ENCODE data around the gene EXOC6B.

EXOC6B gene

GRCh38 chr2:72153924-72154323 lies 671.9 kb downstream of the EXOC6B start:
- no peak for TF ChIP-seq EP300 (IDR thresholded peaks at IDR 0.05; ENCODE audit: borderline replicate concordance)
- no peak for TF ChIP-seq ZBTB7A (IDR thresholded peaks at IDR 0.05; ENCODE audit: low read depth)
- TF ChIP-seq TEAD4 (IDR thresholded peaks at IDR 0.05): no peak
- no peak for TF ChIP-seq NFIC (IDR thresholded peaks at IDR 0.05)
- TF ChIP-seq EGR1 (IDR thresholded peaks at IDR 0.05): no peak
- TF ChIP-seq CREB1 (IDR thresholded peaks at IDR 0.05; ENCODE audit: low read depth): no peak
- no peak for TF ChIP-seq MAX (IDR thresholded peaks at IDR 0.05)
- TF ChIP-seq USF1 (IDR thresholded peaks at IDR 0.05): no peak
- no peak for TF ChIP-seq TCF12 (IDR thresholded peaks at IDR 0.05; ENCODE audit: low read depth)
- no peak for TF ChIP-seq FOXM1 (IDR thresholded peaks at IDR 0.05; ENCODE audit: borderline replicate concordance, low read depth)
- TF ChIP-seq YY1 (IDR thresholded peaks at IDR 0.05; ENCODE audit: low read depth): no peak
- TF ChIP-seq RAD21 (IDR thresholded peaks at IDR 0.05; ENCODE audit: low read depth): no peak
- TF ChIP-seq REST (IDR thresholded peaks at IDR 0.05; ENCODE audit: low read depth): no peak
- no peak for TF ChIP-seq CEBPB (IDR thresholded peaks at IDR 0.05)
- no peak for TF ChIP-seq TAF1 (IDR thresholded peaks at IDR 0.05; ENCODE audit: low read depth)

- no peak for TF ChIP-seq REST (IDR thresholded peaks at IDR 0.05; ENCODE audit: low read depth)
- no peak for TF ChIP-seq EGR1 (IDR thresholded peaks at IDR 0.05)
- no peak for TF ChIP-seq YY1 (IDR thresholded peaks at IDR 0.05; ENCODE audit: low read depth)
- no peak for TF ChIP-seq NFIC (IDR thresholded peaks at IDR 0.05)
- TF ChIP-seq TAF1 (IDR thresholded peaks at IDR 0.05; ENCODE audit: low read depth): no peak
- TF ChIP-seq CREB1 (IDR thresholded peaks at IDR 0.05; ENCODE audit: low read depth): no peak
- no peak for TF ChIP-seq ZBTB7A (IDR thresholded peaks at IDR 0.05; ENCODE audit: low read depth)
- no peak for TF ChIP-seq TCF12 (IDR thresholded peaks at IDR 0.05; ENCODE audit: low read depth)
- TF ChIP-seq USF1 (IDR thresholded peaks at IDR 0.05): no peak
- no peak for TF ChIP-seq RAD21 (IDR thresholded peaks at IDR 0.05; ENCODE audit: low read depth)
- no peak for TF ChIP-seq MAX (IDR thresholded peaks at IDR 0.05)
- TF ChIP-seq FOXM1 (IDR thresholded peaks at IDR 0.05; ENCODE audit: borderline replicate concordance, low read depth): no peak
- no peak for TF ChIP-seq EP300 (IDR thresholded peaks at IDR 0.05; ENCODE audit: borderline replicate concordance)
Observed at GRCh38 chr2:72153026-72153791, 672.6 kb downstream of the EXOC6B start.

GRCh38 chr2:72150861-72151356 lies 674.9 kb downstream of the EXOC6B start:
- no peak for TF ChIP-seq NFIC (IDR thresholded peaks at IDR 0.05)
- no peak for TF ChIP-seq USF1 (IDR thresholded peaks at IDR 0.05)
- no peak for TF ChIP-seq REST (IDR thresholded peaks at IDR 0.05; ENCODE audit: low read depth)
- no peak for TF ChIP-seq RAD21 (IDR thresholded peaks at IDR 0.05; ENCODE audit: low read depth)
- no peak for TF ChIP-seq MAX (IDR thresholded peaks at IDR 0.05)
- no peak for TF ChIP-seq TEAD4 (IDR thresholded peaks at IDR 0.05)
- TF ChIP-seq EP300 (IDR thresholded peaks at IDR 0.05; ENCODE audit: borderline replicate concordance): no peak
- TF ChIP-seq CEBPB (IDR thresholded peaks at IDR 0.05): no peak
- TF ChIP-seq ZBTB7A (IDR thresholded peaks at IDR 0.05; ENCODE audit: low read depth): no peak
